Activated T-cell treated with anti-CD3 and anti-CD28 coated beads, Interleukin-2, amount 50 U/mL, for 24 hours (primary cell): ENCODE data around the gene HDGFL3.
"Not testable (repeated sequence)": the region's sequence is repeated elsewhere in the genome, so short reads cannot be mapped to it uniquely, and the experiment has no call there.

Experiments
- DNase-seq: peaks from one replicate; pipeline ENCODE4 v3.0.0-alpha.2; 2020
- H3K27ac Mint-ChIP-seq: 2 replicates; pipeline ENCODE4 v1.8.0; 2020; ENCODE audit warnings: mild to moderate bottlenecking, mixed read lengths
- H3K27me3 Mint-ChIP-seq: 2 replicates; pipeline ENCODE4 v1.8.0; 2020; ENCODE audit warnings: mixed read lengths
- H3K36me3 Mint-ChIP-seq: 2 replicates; pipeline ENCODE4 v1.8.0; 2020; ENCODE audit warnings: low read depth, mixed read lengths
- H3K4me1 Mint-ChIP-seq: 2 replicates; pipeline ENCODE4 v1.8.0; 2020; ENCODE audit warnings: low read depth, mixed read lengths
- H3K4me3 Mint-ChIP-seq: 2 replicates; pipeline ENCODE4 v1.8.0; 2020; ENCODE audit warnings: mild to moderate bottlenecking, moderate library complexity, mixed read lengths
- H3K9me3 Mint-ChIP-seq: 2 replicates; pipeline ENCODE4 v1.8.0; 2020; ENCODE audit warnings: mixed read lengths

HDGFL3 gene

GRCh38 chr15:83087576-83087975 lies 120.0 kb downstream of the HDGFL3 start:
- no peak overlapping the region for H3K27ac Mint-ChIP-seq
- H3K27me3 Mint-ChIP-seq, result peaks cover 14% of the 10 kb centered on the region
- DNase-seq, result no peak
- no peaks in the 10 kb centered on the region for H3K9me3 Mint-ChIP-seq
- H3K36me3 Mint-ChIP-seq, result no peaks in the 10 kb centered on the region
- H3K4me3 Mint-ChIP-seq, result no peak overlapping the region
- H3K4me1 Mint-ChIP-seq, result peaks cover 6% of the 10 kb centered on the region

- not testable (repeated sequence) for H3K27ac Mint-ChIP-seq, H3K9me3 Mint-ChIP-seq, H3K36me3 Mint-ChIP-seq, H3K4me1 Mint-ChIP-seq, H3K4me3 Mint-ChIP-seq, DNase-seq
- H3K27me3 Mint-ChIP-seq, result peaks cover 16% of the 10 kb centered on the region
Observed at GRCh38 chr15:83085864-83086552, 121.6 kb downstream of the HDGFL3 start.

GRCh38 chr15:83085461-83085860 lies 122.2 kb downstream of the HDGFL3 start:
- not testable (repeated sequence) for H3K27ac Mint-ChIP-seq, H3K9me3 Mint-ChIP-seq, DNase-seq, H3K4me1 Mint-ChIP-seq, H3K36me3 Mint-ChIP-seq, H3K4me3 Mint-ChIP-seq
- peaks cover 16% of the 10 kb centered on the region for H3K27me3 Mint-ChIP-seq

GRCh38 chr15:83082730-83083386 lies 124.8 kb downstream of the HDGFL3 start:
- no peak for DNase-seq
- Mint-ChIP-seq H3K4me3 (no peak overlapping the region), H3K4me1 (peaks cover 4% of the 10 kb centered on the region), H3K9me3 (no peaks in the 10 kb centered on the region), H3K27me3 (peaks cover 28% of the 10 kb centered on the region), H3K27ac (no peak overlapping the region), H3K36me3 (no peaks in the 10 kb centered on the region)

GRCh38 chr15:83081256-83082014 lies 126.2 kb downstream of the HDGFL3 start:
- no peak for DNase-seq
- Mint-ChIP-seq H3K36me3 (no peaks in the 10 kb centered on the region), H3K27me3 (peaks cover 34% of the 10 kb centered on the region), H3K27ac (no peak overlapping the region), H3K4me3 (no peak overlapping the region), H3K4me1 (peaks cover 4% of the 10 kb centered on the region), H3K9me3 (no peaks in the 10 kb centered on the region)

- no peak overlapping the region for H3K27ac Mint-ChIP-seq
- H3K4me3 Mint-ChIP-seq, result no peak overlapping the region
- H3K27me3 Mint-ChIP-seq, result peaks cover 38% of the 10 kb centered on the region
- peaks cover 3% of the 10 kb centered on the region for H3K36me3 Mint-ChIP-seq
- peaks cover 4% of the 10 kb centered on the region for H3K9me3 Mint-ChIP-seq
- no peak for DNase-seq
- H3K4me1 Mint-ChIP-seq, result peaks cover 4% of the 10 kb centered on the region
Observed at GRCh38 chr15:83078712-83079111, 128.9 kb downstream of the HDGFL3 start.
